Adrenal gland (tissue), 12 donors: ENCODE data around the gene XCR1. TPM values are rescaled to one million over a fixed set of nuclear protein-coding genes. Genes with fewer than 3 reads are reported as not detected.

ENCODE experiments used
- DNase-seq, 7 donors: peaks; one replicate each; pipeline ENCODE4 v3.0.0-alpha.2; 2019 to 2020
- H3K27ac ChIP-seq, 5 donors: fragments of 200-600 bp; sonication (generic) in 4 of 5; 1 replicate in 3 of 5; 2 replicates in 2 of 5; pipeline versions ENCODE4 v1.5.1 to v1.8.0; 2016 to 2020; ENCODE audit warnings: mild to moderate bottlenecking in 1 of 5
- H3K27me3 ChIP-seq: fragments of 200-600 bp; 2 replicates; pipeline ENCODE4 v1.8.0; 2021
- H3K36me3 ChIP-seq, 2 donors: fragments of 200-600 bp; replicated peaks in 1 of 2; 1 replicate in 1 of 2; 2 replicates in 1 of 2; pipeline versions ENCODE4 v1.5.1 to v1.8.0; 2018 to 2022
- H3K4me1 ChIP-seq, 2 donors: fragments of 200-600 bp; replicated peaks in 1 of 2; 1 replicate in 1 of 2; 2 replicates in 1 of 2; pipeline versions ENCODE4 v1.5.1 to v1.8.0; 2018 to 2021
- H3K4me3 ChIP-seq, 4 donors: fragments of 200-600 bp; sonication (generic) in 3 of 4; one replicate each; pipeline ENCODE4 v1.5.1; 2016 to 2018
- H3K9me3 ChIP-seq, 3 donors: fragments of 200-600 bp; sonication (generic) in 1 of 3; replicated peaks in 1 of 3; 1 replicate in 2 of 3; 2 replicates in 1 of 3; pipeline versions ENCODE4 v1.5.1 to v1.8.0; 2016 to 2021
- POLR2A ChIP-seq, 2 donors: fragments of 450-650 bp; IDR thresholded peaks; one replicate each; pipeline ENCODE4 v1.6.1; 2017; ENCODE audit warnings: antibody characterized with exemption in 2 of 2, mild to moderate bottlenecking in 2 of 2, moderate library complexity in 1 of 2
- WGBS, 4 donors: extraction: QIAGEN DNeasy Blood & Tissue Kit in 2 of 4; methylation state at CpG; one replicate each; pipeline versions ENCODE4 v1.1.5 to v1.1.7; 2013 to 2017; 5-methylcytosine and 5-hydroxymethylcytosine counted together
- intact Hi-C, 2 donors: fragments of 100-400 bp; cut with DNase I; formaldehyde crosslinking; loops; one replicate each; pipeline versions ENCODE4 v1.14.1 to v1.15.0; 2022 to 2023
- polyA plus RNA-seq, 3 donors: library from polyadenylated mRNA; stranded (reverse); fragments of 200-250 nt in 2 of 3; fragments of 350-450 nt in 1 of 3; fragmentation: Illumina TruSeq in 1 of 3; extraction: RNeasy Lipid Tissue Mini Kit (QIAGEN cat#74804) in 1 of 3; gene quantifications; one replicate each; pipeline ENCODE4 v1.2.3, GENCODE V29; 2013 to 2014
- total RNA-seq, 9 donors: library from RNA; depleted of rRNA in 4 of 9; stranded (reverse); fragments of >200 nt in 4 of 9; fragments of 120-200 nt in 1 of 9; fragmentation: NEBNext Ultra II Directional in 1 of 9; extraction: Animal tissue kit (Norgen Biotek cat#: 25700) in 1 of 9; gene quantifications; one replicate each; pipeline versions ENCODE4 v1.1.0 to v1.2.4, GENCODE V29; 2013 to 2023
- TF ChIP-seq, protein P1 (sequence below), 6 experiments: fragments of 450-650 bp in 4 of 6; fragments of 200-600 bp in 2 of 6; sonication (generic) in 1 of 6; IDR thresholded peaks; 1 replicate in 5 of 6; 2 replicates in 1 of 6; pipeline versions ENCODE4 v1.5.1 to v1.8.0; 2016 to 2021; ENCODE audit warnings: antibody characterized with exemption in 6 of 6, mild to moderate bottlenecking in 2 of 6, moderate library complexity in 1 of 6
- donor health status: healthy with polysubstance abuse.
- donor health status: Bipolar disorder and iron deficiency.
- donor health status: DM: yes; HTN: yes; CAD: no.
- donor health status: DM: no; HTN: no; CAD: no.
- donor health status: DM: no; HTN: no; CAD: no.
- donor health status: DM: yes; HTN: yes; CAD: no.

The XCR1 gene
- total and polyA plus RNA-seq, 12 donors, result under 0.01 to 0.18 (median 0.13) TPM; not detected in 5

DNA sequence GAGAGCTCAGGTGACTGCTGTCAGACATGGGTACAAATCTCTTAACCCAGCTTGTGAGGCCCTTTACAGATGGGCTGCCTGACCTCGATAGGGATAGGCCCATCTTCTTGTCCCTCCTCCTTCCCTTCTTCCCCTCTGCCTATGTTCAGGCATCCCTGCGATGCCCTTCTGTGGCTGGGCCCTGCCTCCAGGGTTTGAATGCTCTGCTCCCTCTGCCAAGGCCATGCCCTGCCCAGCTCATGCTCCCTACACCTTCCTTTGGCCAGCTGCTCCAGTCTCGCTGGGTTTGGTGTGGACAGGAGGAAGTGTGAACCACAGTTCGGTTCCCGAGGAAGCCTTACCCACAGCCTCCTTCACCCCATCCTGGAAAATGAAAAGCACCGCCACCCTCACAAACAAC, 35.9 kb downstream of the XCR1 start:
- intact Hi-C loops, result no loop called here

GRCh38 chr3:45990181-45990580, 37.1 kb downstream of the XCR1 start:
- H3K36me3 ChIP-seq, result no peaks in the 10 kb centered on the region
- no peak for DNase-seq
- intact Hi-C loops, result no loop called here
- 62 to 96% (median 69%) methylated on average over 3 of the region's 3 CpGs for WGBS, 4 donors
- no peaks in the 10 kb centered on the region for H3K9me3 ChIP-seq
- no peak overlapping the region for H3K4me3 ChIP-seq
- TF ChIP-seq, protein P1, sequence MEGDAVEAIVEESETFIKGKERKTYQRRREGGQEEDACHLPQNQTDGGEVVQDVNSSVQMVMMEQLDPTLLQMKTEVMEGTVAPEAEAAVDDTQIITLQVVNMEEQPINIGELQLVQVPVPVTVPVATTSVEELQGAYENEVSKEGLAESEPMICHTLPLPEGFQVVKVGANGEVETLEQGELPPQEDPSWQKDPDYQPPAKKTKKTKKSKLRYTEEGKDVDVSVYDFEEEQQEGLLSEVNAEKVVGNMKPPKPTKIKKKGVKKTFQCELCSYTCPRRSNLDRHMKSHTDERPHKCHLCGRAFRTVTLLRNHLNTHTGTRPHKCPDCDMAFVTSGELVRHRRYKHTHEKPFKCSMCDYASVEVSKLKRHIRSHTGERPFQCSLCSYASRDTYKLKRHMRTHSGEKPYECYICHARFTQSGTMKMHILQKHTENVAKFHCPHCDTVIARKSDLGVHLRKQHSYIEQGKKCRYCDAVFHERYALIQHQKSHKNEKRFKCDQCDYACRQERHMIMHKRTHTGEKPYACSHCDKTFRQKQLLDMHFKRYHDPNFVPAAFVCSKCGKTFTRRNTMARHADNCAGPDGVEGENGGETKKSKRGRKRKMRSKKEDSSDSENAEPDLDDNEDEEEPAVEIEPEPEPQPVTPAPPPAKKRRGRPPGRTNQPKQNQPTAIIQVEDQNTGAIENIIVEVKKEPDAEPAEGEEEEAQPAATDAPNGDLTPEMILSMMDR (IDR thresholded peaks at IDR 0.05), result no peak
- TF ChIP-seq POLR2A (IDR thresholded peaks at IDR 0.05), result no peak
- H3K4me1 ChIP-seq, result peaks cover 20 to 83% of the 10 kb centered on the region in 2 donors
- H3K27me3 ChIP-seq, result no peaks in the 10 kb centered on the region
- peak overlapping the region in 1 of 5 donors; percentile 6 for H3K27ac ChIP-seq

More for the DNA sequence above, 35.9 kb downstream of the XCR1 start:
- Histone ChIP-seq H3K9me3 (no peaks in the 10 kb centered on the region), H3K27me3 (no peaks in the 10 kb centered on the region), H3K4me1 (peaks cover 21 to 77% of the 10 kb centered on the region in 2 donors), H3K27ac (peak overlapping the region in 1 of 5 donors; percentile 19), H3K4me3 (no peak overlapping the region), H3K36me3 (no peaks in the 10 kb centered on the region)
- no peak for DNase-seq
- WGBS, 4 donors, result 76 to 90% (median 81%) methylated on average over 6 of the region's 6 CpGs
- TF ChIP-seq POLR2A (IDR thresholded peaks at IDR 0.05), result no peak
- TF ChIP-seq, protein P1 (IDR thresholded peaks at IDR 0.05), result no peak

DNA sequence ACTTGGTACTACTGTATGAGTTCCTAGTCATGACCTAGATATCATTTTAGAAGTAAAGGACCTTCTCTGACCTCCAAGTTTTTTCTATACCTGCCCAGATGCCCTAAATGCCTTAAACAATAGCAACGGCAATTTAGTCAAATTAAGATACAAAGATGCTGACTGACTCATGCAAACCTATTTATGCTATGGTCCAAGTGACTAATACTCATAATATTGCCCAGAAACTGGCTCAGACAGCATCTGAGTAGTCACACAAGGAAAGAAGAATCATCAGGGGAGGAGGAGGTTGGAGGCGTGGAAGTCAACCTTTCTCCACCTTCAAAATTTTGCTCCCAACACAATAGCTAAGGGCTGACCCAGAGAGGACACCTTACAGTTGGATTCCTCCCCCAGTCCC, 38.5 kb downstream of the XCR1 start:
- H3K4me1 ChIP-seq, result peaks cover 20 to 72% of the 10 kb centered on the region in 2 donors
- intact Hi-C loops, result no loop called here
- WGBS, 4 donors, result 71 to 86% (median 75%) methylated on average over 2 of the region's 2 CpGs

GRCh38 chr3:45988362-45988761, 38.9 kb downstream of the XCR1 start:
- DNase-seq, result no peak
- Histone ChIP-seq H3K36me3 (peaks cover 0 to 14% of the 10 kb centered on the region in 2 donors), H3K9me3 (no peaks in the 10 kb centered on the region), H3K27ac (peak overlapping the region in 4 of 5 donors; percentile 5 to 71 (median 58)), H3K4me1 (peaks cover 20 to 67% of the 10 kb centered on the region in 2 donors), H3K4me3 (no peak overlapping the region), H3K27me3 (no peaks in the 10 kb centered on the region)
- WGBS, 4 donors, result 70 to 79% (median 72%) methylated on average over 4 of the region's 4 CpGs
- intact Hi-C loops, result no loop called here
- TF ChIP-seq, protein P1 (IDR thresholded peaks at IDR 0.05), result no peak
- no peak for TF ChIP-seq POLR2A (IDR thresholded peaks at IDR 0.05)

More for the DNA sequence above, 38.5 kb downstream of the XCR1 start:
- Histone ChIP-seq H3K27me3 (no peaks in the 10 kb centered on the region), H3K4me3 (no peak overlapping the region), H3K9me3 (no peaks in the 10 kb centered on the region), H3K27ac (peak overlapping the region in 2 of 5 donors; percentile 11 to 71), H3K36me3 (peaks cover 0 to 10% of the 10 kb centered on the region in 2 donors)
- TF ChIP-seq, protein P1 (IDR thresholded peaks at IDR 0.05), result no peak
- no peak for TF ChIP-seq POLR2A (IDR thresholded peaks at IDR 0.05)
- DNase-seq, result no peak
